Measurements from ENCODE around the gene PPM1A.

DNA sequence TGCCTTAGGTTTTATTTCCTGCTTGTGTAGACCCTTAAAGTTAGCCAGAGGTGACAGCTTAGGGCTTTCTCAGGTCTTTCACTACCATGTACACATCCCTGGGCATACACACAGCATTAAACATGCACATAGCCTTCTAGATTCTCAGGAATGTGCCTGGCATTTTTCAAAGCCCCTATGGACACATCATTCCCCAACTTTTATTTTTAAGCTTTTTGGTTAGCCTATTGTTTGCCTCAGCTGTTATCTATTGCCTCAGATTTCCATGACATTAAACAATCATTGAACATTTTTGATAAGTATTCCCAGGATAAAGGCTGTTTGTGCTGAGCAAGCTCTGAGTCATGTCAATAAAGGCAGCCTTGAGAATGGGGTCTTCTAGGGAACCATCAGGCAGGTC lies 15.1 kb upstream of the PPM1A start:
- no peak for TF ChIP-seq NFIC (IDR thresholded peaks at IDR 0.05)
- TF ChIP-seq, protein P1, sequence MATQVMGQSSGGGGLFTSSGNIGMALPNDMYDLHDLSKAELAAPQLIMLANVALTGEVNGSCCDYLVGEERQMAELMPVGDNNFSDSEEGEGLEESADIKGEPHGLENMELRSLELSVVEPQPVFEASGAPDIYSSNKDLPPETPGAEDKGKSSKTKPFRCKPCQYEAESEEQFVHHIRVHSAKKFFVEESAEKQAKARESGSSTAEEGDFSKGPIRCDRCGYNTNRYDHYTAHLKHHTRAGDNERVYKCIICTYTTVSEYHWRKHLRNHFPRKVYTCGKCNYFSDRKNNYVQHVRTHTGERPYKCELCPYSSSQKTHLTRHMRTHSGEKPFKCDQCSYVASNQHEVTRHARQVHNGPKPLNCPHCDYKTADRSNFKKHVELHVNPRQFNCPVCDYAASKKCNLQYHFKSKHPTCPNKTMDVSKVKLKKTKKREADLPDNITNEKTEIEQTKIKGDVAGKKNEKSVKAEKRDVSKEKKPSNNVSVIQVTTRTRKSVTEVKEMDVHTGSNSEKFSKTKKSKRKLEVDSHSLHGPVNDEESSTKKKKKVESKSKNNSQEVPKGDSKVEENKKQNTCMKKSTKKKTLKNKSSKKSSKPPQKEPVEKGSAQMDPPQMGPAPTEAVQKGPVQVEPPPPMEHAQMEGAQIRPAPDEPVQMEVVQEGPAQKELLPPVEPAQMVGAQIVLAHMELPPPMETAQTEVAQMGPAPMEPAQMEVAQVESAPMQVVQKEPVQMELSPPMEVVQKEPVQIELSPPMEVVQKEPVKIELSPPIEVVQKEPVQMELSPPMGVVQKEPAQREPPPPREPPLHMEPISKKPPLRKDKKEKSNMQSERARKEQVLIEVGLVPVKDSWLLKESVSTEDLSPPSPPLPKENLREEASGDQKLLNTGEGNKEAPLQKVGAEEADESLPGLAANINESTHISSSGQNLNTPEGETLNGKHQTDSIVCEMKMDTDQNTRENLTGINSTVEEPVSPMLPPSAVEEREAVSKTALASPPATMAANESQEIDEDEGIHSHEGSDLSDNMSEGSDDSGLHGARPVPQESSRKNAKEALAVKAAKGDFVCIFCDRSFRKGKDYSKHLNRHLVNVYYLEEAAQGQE (IDR thresholded peaks at IDR 0.05; ENCODE audit: low read depth) = no peak
- TF ChIP-seq TAF1 (IDR thresholded peaks at IDR 0.05; ENCODE audit: low read depth) = no peak
- TF ChIP-seq, protein P2, sequence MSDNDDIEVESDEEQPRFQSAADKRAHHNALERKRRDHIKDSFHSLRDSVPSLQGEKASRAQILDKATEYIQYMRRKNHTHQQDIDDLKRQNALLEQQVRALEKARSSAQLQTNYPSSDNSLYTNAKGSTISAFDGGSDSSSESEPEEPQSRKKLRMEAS (IDR thresholded peaks at IDR 0.05) = no peak
- no peak for TF ChIP-seq FOXM1 (IDR thresholded peaks at IDR 0.05; ENCODE audit: borderline replicate concordance, low read depth)
- TF ChIP-seq TCF12 (IDR thresholded peaks at IDR 0.05; ENCODE audit: low read depth) = no peak
- no peak for TF ChIP-seq EP300 (IDR thresholded peaks at IDR 0.05; ENCODE audit: borderline replicate concordance)
- TF ChIP-seq EGR1 (IDR thresholded peaks at IDR 0.05) = no peak
- TF ChIP-seq CEBPB (IDR thresholded peaks at IDR 0.05) = no peak
- no peak for TF ChIP-seq RAD21 (IDR thresholded peaks at IDR 0.05; ENCODE audit: low read depth)
- no peak for TF ChIP-seq TEAD4 (IDR thresholded peaks at IDR 0.05)
- TF ChIP-seq ZBTB7A (IDR thresholded peaks at IDR 0.05; ENCODE audit: low read depth) = no peak
- TF ChIP-seq YY1 (IDR thresholded peaks at IDR 0.05; ENCODE audit: low read depth) = no peak
